Neuron (in vitro differentiated cells): ENCODE measurements around the gene CNBD2.
"Not testable (repeated sequence)": the region's sequence is repeated elsewhere in the genome, so short reads cannot be mapped to it uniquely, and the experiment has no call there.

Experiments
- H2AFZ ChIP-seq: one replicate; pipeline ENCODE4 v1.6.1; 2013; ENCODE audit warnings: low read depth, mild to moderate bottlenecking, inconsistent platforms, low read length, moderate library complexity
- H3K27me3 ChIP-seq: one replicate; pipeline ENCODE4 v1.6.1; 2013; ENCODE audit warnings: low read length; ENCODE audit not compliant: insufficient read depth
- H3K36me3 ChIP-seq: one replicate; pipeline ENCODE4 v1.6.1; 2013; ENCODE audit warnings: low read length; ENCODE audit not compliant: insufficient read depth
- H3K4me1 ChIP-seq: one replicate; pipeline ENCODE4 v1.6.1; 2013; ENCODE audit warnings: low read length; ENCODE audit not compliant: insufficient read depth
- H3K4me3 ChIP-seq: 2 replicates; pipeline ENCODE4 v1.5.1; 2013; ENCODE audit warnings: mild to moderate bottlenecking, low read length, moderate library complexity
- H3K9me3 ChIP-seq: one replicate; pipeline ENCODE4 v1.6.1; 2013; ENCODE audit warnings: low read length

CNBD2 gene

GRCh38 chr20:35984382-35984781, 16.0 kb downstream of the CNBD2 start:
- Histone ChIP-seq H3K4me1 (no peaks in the 10 kb centered on the region), H3K36me3 (no peaks in the 10 kb centered on the region), H3K9me3 (no peaks in the 10 kb centered on the region), H3K27me3 (no peaks in the 10 kb centered on the region), H3K4me3 (no peak overlapping the region), H2AFZ (no peak overlapping the region)

GRCh38 chr20:35985806-35986205, 17.4 kb downstream of the CNBD2 start:
- Histone ChIP-seq H3K27me3 (no peaks in the 10 kb centered on the region), H3K4me1 (no peaks in the 10 kb centered on the region), H3K9me3 (no peaks in the 10 kb centered on the region), H3K4me3 (no peak overlapping the region), H2AFZ (no peak overlapping the region), H3K36me3 (no peaks in the 10 kb centered on the region)

- H3K4me1 ChIP-seq, result peaks cover 8% of the 10 kb centered on the region
- H3K9me3 ChIP-seq, result no peaks in the 10 kb centered on the region
- no peaks in the 10 kb centered on the region for H3K27me3 ChIP-seq
- H3K36me3 ChIP-seq, result no peaks in the 10 kb centered on the region
- no peak overlapping the region for H2AFZ ChIP-seq
- no peak overlapping the region for H3K4me3 ChIP-seq
Observed at GRCh38 chr20:35988910-35989463, 20.6 kb downstream of the CNBD2 start.

- Histone ChIP-seq H3K4me3 (no peak overlapping the region), H3K36me3 (no peaks in the 10 kb centered on the region), H2AFZ (no peak overlapping the region), H3K9me3 (no peaks in the 10 kb centered on the region), H3K27me3 (no peaks in the 10 kb centered on the region), H3K4me1 (peaks cover 8% of the 10 kb centered on the region)
Observed at GRCh38 chr20:35991142-35991771, 22.9 kb downstream of the CNBD2 start.

GRCh38 chr20:35992713-35993335, 24.4 kb downstream of the CNBD2 start:
- Histone ChIP-seq H3K36me3 (no peaks in the 10 kb centered on the region), H3K27me3 (no peaks in the 10 kb centered on the region), H3K4me1 (peaks cover 8% of the 10 kb centered on the region), H3K9me3 (no peaks in the 10 kb centered on the region), H2AFZ (no peak overlapping the region), H3K4me3 (no peak overlapping the region)

GRCh38 chr20:35994994-35995453, 26.6 kb downstream of the CNBD2 start:
- Histone ChIP-seq H3K36me3 (no peaks in the 10 kb centered on the region), H3K27me3 (no peaks in the 10 kb centered on the region), H3K9me3 (no peaks in the 10 kb centered on the region), H3K4me1 (peaks cover 8% of the 10 kb centered on the region), H2AFZ (no peak overlapping the region), H3K4me3 (no peak overlapping the region)

GRCh38 chr20:35996492-35996891, 28.1 kb downstream of the CNBD2 start:
- H3K4me1 ChIP-seq, H3K36me3 ChIP-seq, H2AFZ ChIP-seq, H3K9me3 ChIP-seq, H3K27me3 ChIP-seq, H3K4me3 ChIP-seq: not testable (repeated sequence)

- H2AFZ ChIP-seq, H3K4me3 ChIP-seq, H3K27me3 ChIP-seq, H3K36me3 ChIP-seq, H3K4me1 ChIP-seq, H3K9me3 ChIP-seq: not testable (repeated sequence)
Observed at GRCh38 chr20:36001331-36001730, 32.9 kb downstream of the CNBD2 start.

GRCh38 chr20:36002855-36003254, 34.5 kb downstream of the CNBD2 start:
- no peaks in the 10 kb centered on the region for H3K27me3 ChIP-seq
- H3K36me3 ChIP-seq, result no peaks in the 10 kb centered on the region
- no peak overlapping the region for H3K4me3 ChIP-seq
- no peak overlapping the region for H2AFZ ChIP-seq
- peaks cover 2% of the 10 kb centered on the region for H3K9me3 ChIP-seq
- no peaks in the 10 kb centered on the region for H3K4me1 ChIP-seq

- Histone ChIP-seq H3K4me3 (no peak overlapping the region), H3K4me1 (no peaks in the 10 kb centered on the region), H3K27me3 (no peaks in the 10 kb centered on the region), H2AFZ (no peak overlapping the region), H3K36me3 (no peaks in the 10 kb centered on the region), H3K9me3 (peaks cover 2% of the 10 kb centered on the region)
Observed at GRCh38 chr20:36004045-36004444, 35.7 kb downstream of the CNBD2 start.

- H3K36me3 ChIP-seq, result no peaks in the 10 kb centered on the region
- H3K9me3 ChIP-seq, result peaks cover under 1% of the 10 kb centered on the region
Observed at GRCh38 chr20:36008461-36009035, 40.2 kb downstream of the CNBD2 start.

GRCh38 chr20:36010076-36010475, 41.7 kb downstream of the CNBD2 start:
- Histone ChIP-seq H3K9me3 (no peaks in the 10 kb centered on the region), H3K4me1 (peaks cover 4% of the 10 kb centered on the region), H3K27me3 (no peaks in the 10 kb centered on the region), H3K4me3 (no peak overlapping the region), H2AFZ (no peak overlapping the region), H3K36me3 (no peaks in the 10 kb centered on the region)

More at GRCh38 chr20:36008461-36009035, 40.2 kb downstream of the CNBD2 start:
- peaks cover 4% of the 10 kb centered on the region for H3K4me1 ChIP-seq
- no peak overlapping the region for H2AFZ ChIP-seq
- no peaks in the 10 kb centered on the region for H3K27me3 ChIP-seq
- H3K4me3 ChIP-seq, result no peak overlapping the region

- H3K4me1 ChIP-seq, result peaks cover 4% of the 10 kb centered on the region
- H3K36me3 ChIP-seq, result no peaks in the 10 kb centered on the region
- no peaks in the 10 kb centered on the region for H3K27me3 ChIP-seq
- H3K4me3 ChIP-seq, result no peak overlapping the region
- H2AFZ ChIP-seq, result no peak overlapping the region
- no peaks in the 10 kb centered on the region for H3K9me3 ChIP-seq
Observed at GRCh38 chr20:36010825-36011224, 42.4 kb downstream of the CNBD2 start.
